ENCODE results near the gene KLK12.

KLK12 gene

GRCh38 chr19:50983625-50984292, 51.0 kb downstream of the KLK12 start, which contains the start of gene KLK7:
KLK7 (minus strand) TSS chr19:50983917; CDS start chr19:50982399, 1,518 bp downstream.
- in situ Hi-C loops (cut with MboI; ENCODE audit: low pct_unique_long_range_greater_than_20kb, low sequenced_read_pairs, unreplicated experiment), result no loop called here
- TF ChIP-seq, protein P1, sequence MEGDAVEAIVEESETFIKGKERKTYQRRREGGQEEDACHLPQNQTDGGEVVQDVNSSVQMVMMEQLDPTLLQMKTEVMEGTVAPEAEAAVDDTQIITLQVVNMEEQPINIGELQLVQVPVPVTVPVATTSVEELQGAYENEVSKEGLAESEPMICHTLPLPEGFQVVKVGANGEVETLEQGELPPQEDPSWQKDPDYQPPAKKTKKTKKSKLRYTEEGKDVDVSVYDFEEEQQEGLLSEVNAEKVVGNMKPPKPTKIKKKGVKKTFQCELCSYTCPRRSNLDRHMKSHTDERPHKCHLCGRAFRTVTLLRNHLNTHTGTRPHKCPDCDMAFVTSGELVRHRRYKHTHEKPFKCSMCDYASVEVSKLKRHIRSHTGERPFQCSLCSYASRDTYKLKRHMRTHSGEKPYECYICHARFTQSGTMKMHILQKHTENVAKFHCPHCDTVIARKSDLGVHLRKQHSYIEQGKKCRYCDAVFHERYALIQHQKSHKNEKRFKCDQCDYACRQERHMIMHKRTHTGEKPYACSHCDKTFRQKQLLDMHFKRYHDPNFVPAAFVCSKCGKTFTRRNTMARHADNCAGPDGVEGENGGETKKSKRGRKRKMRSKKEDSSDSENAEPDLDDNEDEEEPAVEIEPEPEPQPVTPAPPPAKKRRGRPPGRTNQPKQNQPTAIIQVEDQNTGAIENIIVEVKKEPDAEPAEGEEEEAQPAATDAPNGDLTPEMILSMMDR (IDR thresholded peaks at IDR 0.05; ENCODE audit: extremely low read depth, insufficient read depth, missing control alignments), result no peak
- DNase-seq (ENCODE audit: low spot score), result no peak

GRCh38 chr19:50982186-50982585, 52.6 kb downstream of the KLK12 start:
- no peak for DNase-seq (ENCODE audit: low spot score)
- in situ Hi-C loops (cut with MboI; ENCODE audit: low pct_unique_long_range_greater_than_20kb, low sequenced_read_pairs, unreplicated experiment), result no loop called here
- TF ChIP-seq, protein P1 (IDR thresholded peaks at IDR 0.05; ENCODE audit: extremely low read depth, insufficient read depth, missing control alignments), result no peak

DNA sequence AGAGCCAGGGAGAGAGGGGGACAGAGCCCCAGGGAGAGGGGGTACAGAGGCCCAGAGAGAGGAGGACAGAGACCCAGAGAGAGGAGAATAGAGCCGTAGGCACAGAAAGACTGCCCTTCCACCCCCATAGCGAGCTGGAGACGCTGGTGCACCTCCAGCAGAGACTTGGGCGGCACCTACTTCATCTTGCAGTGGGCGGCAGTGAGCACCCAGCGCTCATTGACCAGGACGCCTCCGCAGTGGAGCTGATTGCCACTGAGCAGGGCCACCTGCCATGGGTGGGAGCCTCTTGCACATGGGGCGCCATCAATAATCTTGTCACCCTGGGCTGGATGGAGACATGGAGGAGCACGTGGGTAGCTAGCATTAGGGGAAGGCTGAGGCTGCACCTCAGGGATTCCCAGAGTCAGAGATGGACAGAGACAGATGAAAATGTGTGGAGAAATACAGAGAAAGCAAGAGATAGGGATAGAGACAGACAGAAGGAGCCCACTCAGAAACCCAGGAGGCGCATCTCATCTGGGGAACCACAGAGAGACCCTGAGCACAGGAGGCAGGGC, 53.1 kb downstream of the KLK12 start:
- TF ChIP-seq, protein P1 (IDR thresholded peaks at IDR 0.05; ENCODE audit: extremely low read depth, insufficient read depth, missing control alignments), result no peak
- no peak for DNase-seq (ENCODE audit: low spot score)
- in situ Hi-C loops (cut with MboI; ENCODE audit: low pct_unique_long_range_greater_than_20kb, low sequenced_read_pairs, unreplicated experiment), result no loop called here

- no peak for DNase-seq (ENCODE audit: low spot score)
- TF ChIP-seq, protein P1 (IDR thresholded peaks at IDR 0.05; ENCODE audit: extremely low read depth, insufficient read depth, missing control alignments), result no peak
- in situ Hi-C loops (cut with MboI; ENCODE audit: low pct_unique_long_range_greater_than_20kb, low sequenced_read_pairs, unreplicated experiment), result no loop called here
Observed at GRCh38 chr19:50980208-50980607, 54.6 kb downstream of the KLK12 start.

DNA sequence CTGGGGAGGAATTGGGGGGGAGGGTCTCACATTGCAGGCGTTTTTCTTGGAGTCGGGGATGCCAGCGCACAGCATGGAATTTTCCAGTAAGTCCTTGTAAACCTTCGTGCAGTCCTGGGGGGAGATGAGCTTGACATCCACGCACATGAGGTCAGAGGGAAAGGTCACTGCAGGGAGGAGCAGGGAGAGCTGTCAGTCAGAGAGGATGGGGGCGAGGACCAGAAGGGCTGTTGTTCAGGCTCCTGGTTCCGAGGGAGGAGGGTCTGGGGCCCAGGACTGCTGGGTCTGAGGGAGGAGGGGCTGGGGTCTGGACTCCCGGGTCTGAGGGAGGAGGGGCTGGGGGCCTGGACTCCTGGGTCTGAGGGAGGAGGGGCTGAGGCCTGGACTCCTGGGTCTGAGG, 55.0 kb downstream of the KLK12 start:
- in situ Hi-C loops (cut with MboI; ENCODE audit: low pct_unique_long_range_greater_than_20kb, low sequenced_read_pairs, unreplicated experiment), result no loop called here
- TF ChIP-seq, protein P1 (IDR thresholded peaks at IDR 0.05; ENCODE audit: extremely low read depth, insufficient read depth, missing control alignments), result no peak
- no peak for DNase-seq (ENCODE audit: low spot score)
